Stimulated activated CD8-positive, alpha-beta memory T cell treated with anti-CD3 and anti-CD28 coated beads, Interleukin-4, amount 100 ng/mL, for 4 hours (primary cell): ENCODE data around the gene CGREF1.
"Not testable (repeated sequence)": the region's sequence is repeated elsewhere in the genome, so short reads cannot be mapped to it uniquely, and the experiment has no call there.

Source experiments
- DNase-seq, 2 donors: peaks; one replicate each; pipeline ENCODE4 v3.0.0-alpha.2; 2020; ENCODE audit warnings: low read depth in 2 of 2, low spot score in 1 of 2

The CGREF1 gene

GRCh38 chr2:27088634-27089033, 30.3 kb downstream of the CGREF1 start:
- no peak for DNase-seq

- no peak for DNase-seq
Observed at GRCh38 chr2:27087823-27088410, 31.0 kb downstream of the CGREF1 start.

GRCh38 chr2:27086724-27087593, 32.0 kb downstream of the CGREF1 start, which contains the start of gene KHK:
TSS of gene KHK (plus strand) at chr2:27086772. CDS start at chr2:27087260, 488 bp downstream.
- DNase-seq, result no peak

- DNase-seq, result peak; percentile 94 to 95
Observed at GRCh38 chr2:27086090-27086723, 32.7 kb downstream of the CGREF1 start.

- no peak for DNase-seq
Observed at GRCh38 chr2:27085673-27086089, 33.2 kb downstream of the CGREF1 start.

- DNase-seq, result no peak
Observed at GRCh38 chr2:27085062-27085672, 33.8 kb downstream of the CGREF1 start.

GRCh38 chr2:27084297-27085061, 34.4 kb downstream of the CGREF1 start:
- DNase-seq, result no peak

- no peak for DNase-seq
Observed at GRCh38 chr2:27083410-27084296, 35.3 kb downstream of the CGREF1 start.

- DNase-seq, result no peak
Observed at GRCh38 chr2:27082773-27083409, 36.0 kb downstream of the CGREF1 start.

GRCh38 chr2:27081984-27082772, 36.8 kb downstream of the CGREF1 start:
- DNase-seq, result no peak

GRCh38 chr2:27080603-27080936, 38.4 kb downstream of the CGREF1 start:
- DNase-seq, result no peak

- no peak for DNase-seq
Observed at GRCh38 chr2:27080140-27080469, 38.8 kb downstream of the CGREF1 start.

- DNase-seq, result no peak
Observed at GRCh38 chr2:27079233-27080139, 39.4 kb downstream of the CGREF1 start.

GRCh38 chr2:27078267-27079194, 40.4 kb downstream of the CGREF1 start, which contains the start of gene EMILIN1:
TSS of gene EMILIN1 (plus strand) at chr2:27078615. CDS start at chr2:27079066, 451 bp downstream.
- no peak for DNase-seq

GRCh38 chr2:27077231-27077630, 41.7 kb downstream of the CGREF1 start:
- no peak for DNase-seq

- no peak for DNase-seq
Observed at GRCh38 chr2:27076323-27076722, 42.6 kb downstream of the CGREF1 start.

GRCh38 chr2:27075566-27075871, 43.4 kb downstream of the CGREF1 start:
- DNase-seq, result not testable (repeated sequence)
